Esophagus squamous epithelium (tissue), 4 donors: ENCODE data around the gene KRT33B.

ENCODE experiments used
- CTCF ChIP-seq, 6 experiments: fragments of 450-650 bp in 4 of 6; fragments of 200-600 bp in 2 of 6; sonication (generic) in 2 of 6; IDR thresholded peaks; one replicate each; pipeline ENCODE4 v1.5.1; 2016 to 2019; ENCODE audit warnings: antibody characterized with exemption in 6 of 6, mild to moderate bottlenecking in 4 of 6, moderate library complexity in 4 of 6
- POLR2A ChIP-seq, 4 donors: fragments of 450-650 bp; IDR thresholded peaks; one replicate each; pipeline ENCODE4 v1.6.1; 2017; ENCODE audit warnings: antibody characterized with exemption in 4 of 4, mild to moderate bottlenecking in 4 of 4, moderate library complexity in 3 of 4

GRCh38 chr17:41367426-41368075 lies 2.1 kb downstream of the KRT33B start:
- TF ChIP-seq CTCF (IDR thresholded peaks at IDR 0.05) (no peak), POLR2A (IDR thresholded peaks at IDR 0.05) (no peak)
